ELF-1 (cell line): ENCODE results near the gene CHAD.
A peak's percentile ranks its signal among the peaks of the same experiment; 100 is the strongest.

ENCODE experiments used
- DNase-seq: peaks from one replicate; pipeline ENCODE4 v3.0.0-alpha.2; 2016; ENCODE audit warnings: low read depth, low spot score

The CHAD gene

GRCh38 chr17:50474523-50474922 lies 5.8 kb upstream of the CHAD start:
- DNase-seq, result no peak

DNA sequence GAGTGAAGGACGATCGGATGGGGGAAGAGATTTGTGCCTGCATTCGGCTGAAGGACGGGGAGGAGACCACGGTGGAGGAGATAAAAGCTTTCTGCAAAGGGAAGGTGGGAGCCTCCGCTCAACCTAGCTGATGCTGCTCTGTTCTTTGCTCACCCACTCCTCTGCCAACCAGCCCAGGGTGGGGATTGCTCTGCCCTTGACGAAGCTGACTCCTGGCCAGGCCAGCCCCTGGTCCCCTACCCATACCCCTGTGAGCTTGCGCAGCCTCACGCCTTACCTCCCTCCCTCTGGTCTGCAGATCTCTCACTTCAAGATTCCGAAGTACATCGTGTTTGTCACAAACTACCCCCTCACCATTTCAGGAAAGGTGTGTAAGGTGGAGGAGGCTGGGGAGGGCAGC lies 5.2 kb upstream of the CHAD start:
- DNase-seq, result no peak

DNA sequence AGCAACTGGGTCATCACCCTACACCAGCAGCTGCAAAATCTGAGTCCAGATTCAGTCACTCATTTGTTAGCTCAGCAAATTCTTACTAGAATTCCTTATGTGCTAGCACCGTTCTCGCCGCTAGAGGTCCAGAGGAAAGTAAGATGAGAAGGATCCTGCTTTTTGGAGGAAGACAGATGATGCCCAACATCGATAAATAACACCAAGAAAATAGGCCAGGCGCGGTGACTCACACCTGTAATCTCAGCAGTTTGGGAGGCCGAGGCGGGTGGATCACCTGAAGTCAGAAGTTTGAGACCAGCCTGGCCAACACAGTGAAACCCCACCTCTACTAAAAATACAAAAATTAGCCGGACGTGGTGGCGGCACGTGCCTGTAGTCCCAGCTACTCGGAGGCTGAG lies 4.1 kb upstream of the CHAD start:
- peak; percentile 24 for DNase-seq

DNA sequence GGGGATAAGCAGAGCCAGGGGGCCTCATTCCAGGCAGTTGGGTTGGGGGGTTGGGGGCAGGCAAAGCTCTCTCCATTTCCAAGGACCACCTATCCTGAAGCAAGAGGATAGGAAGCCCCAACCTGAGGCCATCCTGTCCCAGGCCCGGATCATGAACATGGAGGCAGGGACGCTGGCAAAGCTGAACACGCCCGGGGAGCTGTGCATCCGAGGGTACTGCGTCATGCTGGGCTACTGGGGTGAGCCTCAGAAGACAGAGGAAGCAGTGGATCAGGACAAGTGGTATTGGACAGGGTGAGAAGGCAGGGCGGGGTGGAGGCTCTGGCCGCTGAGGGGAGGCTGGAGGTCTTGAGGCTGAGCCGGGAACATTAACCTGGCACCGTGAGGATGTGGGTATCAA lies 3.6 kb upstream of the CHAD start:
- DNase-seq, result no peak

DNA sequence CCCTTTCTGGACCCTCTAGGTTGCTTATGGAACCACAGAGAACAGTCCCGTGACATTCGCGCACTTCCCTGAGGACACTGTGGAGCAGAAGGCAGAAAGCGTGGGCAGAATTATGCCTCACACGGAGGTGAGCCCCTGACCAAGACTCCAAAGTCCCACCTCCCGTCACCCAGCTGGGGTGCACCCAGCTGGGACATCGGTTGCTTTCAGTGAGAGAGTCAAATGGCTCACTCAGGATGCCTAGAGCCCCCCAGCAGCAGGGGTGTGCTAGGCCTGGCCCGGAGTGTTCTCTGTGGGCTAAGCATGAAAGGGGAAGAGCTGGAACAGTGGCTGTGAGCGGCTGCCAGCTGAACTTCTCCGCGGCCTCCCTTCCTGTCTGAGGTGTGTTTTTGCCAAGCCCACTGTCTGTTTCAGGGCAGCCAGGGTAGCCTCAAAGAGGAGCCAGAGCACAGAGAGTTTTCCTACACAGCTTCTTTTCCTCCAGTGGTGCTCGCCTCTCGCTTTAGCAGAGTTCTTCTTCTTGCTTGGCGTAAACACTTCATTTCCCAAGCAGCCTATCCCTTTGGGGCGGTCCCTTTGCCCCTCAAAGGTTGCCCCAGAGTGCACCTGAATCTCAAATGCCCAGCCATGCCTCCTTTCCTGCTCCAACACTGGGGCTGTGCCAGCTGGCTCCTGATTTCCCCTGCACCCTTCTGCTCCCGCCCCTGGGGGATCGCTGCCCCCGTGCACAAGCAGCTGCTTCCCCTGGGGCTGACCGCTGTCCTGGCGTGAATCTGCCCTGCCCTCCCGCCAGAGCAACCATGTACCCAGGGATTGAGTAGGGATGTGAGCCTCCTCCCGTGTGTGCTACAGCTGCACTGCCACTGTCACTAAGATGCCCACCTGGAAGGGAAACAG lies 2.6 kb upstream of the CHAD start:
- DNase-seq, result no peak

DNA sequence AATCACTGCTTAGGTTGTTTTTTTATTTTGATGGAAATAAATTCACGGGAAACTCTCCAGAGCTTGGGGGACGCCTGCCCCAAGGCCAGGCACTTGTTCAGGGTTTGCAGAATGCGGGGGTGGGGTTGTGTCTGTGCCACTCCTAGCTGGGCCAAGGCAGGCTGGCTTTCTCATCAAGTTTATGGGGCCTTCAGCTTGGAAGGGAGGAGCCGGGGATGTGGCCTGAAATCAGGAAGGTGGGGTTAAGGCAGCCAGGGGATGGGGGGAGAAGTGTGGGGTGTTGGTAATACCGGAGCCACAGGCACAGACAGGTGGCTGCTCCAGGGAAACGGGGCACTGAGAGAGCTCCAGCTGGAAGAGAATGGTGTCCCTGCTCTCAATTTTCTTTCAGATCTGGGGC lies 1.7 kb upstream of the CHAD start:
- no peak for DNase-seq

DNA sequence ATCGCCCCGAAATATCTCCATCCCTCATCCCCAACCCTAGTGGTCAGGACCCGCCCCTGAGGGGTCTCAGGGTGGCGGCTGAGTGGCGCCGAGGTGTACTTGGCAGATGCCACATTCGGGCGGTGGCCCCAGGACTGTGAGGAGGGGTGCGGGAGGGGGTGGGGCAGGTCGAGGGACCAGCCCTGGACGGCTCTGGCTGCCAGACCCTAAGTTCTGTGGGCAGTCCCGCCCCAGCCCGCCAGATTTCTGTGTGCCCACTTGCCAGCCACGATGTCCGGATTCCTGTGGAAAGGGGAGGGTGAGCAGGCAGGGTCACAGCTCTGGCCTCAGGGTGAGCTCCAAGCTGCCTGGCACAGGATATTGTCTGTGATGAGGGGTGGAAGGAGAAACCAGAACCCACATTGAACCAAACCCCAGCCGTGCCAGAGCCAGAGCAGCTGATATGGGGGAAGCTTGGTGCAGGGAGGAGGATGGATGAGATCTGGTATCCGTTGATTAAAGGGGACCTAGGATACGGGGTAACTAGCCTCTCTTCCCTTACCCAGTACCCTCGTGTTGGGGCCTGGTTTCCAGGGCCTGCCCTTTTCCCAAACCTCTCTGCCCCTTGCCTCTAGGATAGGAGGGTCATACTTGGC lies 1.1 kb upstream of the CHAD start:
- no peak for DNase-seq

DNA sequence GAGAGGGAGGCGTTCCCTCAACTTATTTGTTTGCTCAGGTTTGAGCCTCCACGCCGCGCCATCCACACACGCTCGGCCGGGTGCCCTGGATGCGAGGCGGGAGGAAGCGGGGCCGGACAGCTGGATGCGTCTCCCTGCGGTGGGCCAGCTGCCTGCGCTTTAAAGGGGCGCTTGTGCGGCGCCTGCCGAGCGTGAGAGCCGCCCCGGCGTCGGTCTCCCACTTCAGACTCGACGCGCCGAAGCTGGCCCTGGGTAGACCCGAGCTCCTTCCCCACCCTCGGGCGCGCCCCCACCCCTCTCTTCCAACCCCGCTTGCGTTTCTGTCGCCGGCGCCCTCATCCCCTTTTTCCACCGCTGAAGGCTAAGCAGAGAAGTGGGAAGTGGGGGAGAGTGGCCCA lies 527 bp upstream of the CHAD start:
- no peak for DNase-seq

DNA sequence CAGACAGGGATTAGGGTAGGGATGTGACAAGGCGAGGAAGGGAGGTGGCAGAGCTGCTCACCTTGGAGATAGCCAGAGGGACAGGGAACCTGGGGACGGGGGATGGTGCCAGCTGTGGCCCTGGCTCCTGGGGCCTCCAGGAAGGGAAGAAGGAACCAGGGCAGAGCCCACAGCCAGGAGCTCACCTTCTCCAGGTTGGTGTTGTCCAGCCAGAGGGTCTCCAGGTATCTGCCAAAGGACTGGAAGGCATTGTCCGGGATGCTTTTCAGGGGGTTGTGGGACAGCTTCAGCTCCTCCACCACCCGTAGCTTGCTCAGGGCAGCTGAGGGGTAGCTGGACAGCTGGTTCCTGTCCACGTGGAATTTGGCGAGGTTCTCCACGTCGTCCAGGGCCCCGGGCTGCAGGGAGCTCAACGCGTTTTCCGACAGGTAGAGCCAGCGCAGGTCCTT lies 801 bp downstream of the CHAD start:
- DNase-seq, result no peak

- DNase-seq, result no peak
These were observed 1.4 kb downstream of the CHAD start for GRCh38 chr17:50467114-50467854.

GRCh38 chr17:50466371-50467113 lies 2.1 kb downstream of the CHAD start:
- no peak for DNase-seq

GRCh38 chr17:50465635-50466034 lies 3.0 kb downstream of the CHAD start:
- DNase-seq, result no peak

DNA sequence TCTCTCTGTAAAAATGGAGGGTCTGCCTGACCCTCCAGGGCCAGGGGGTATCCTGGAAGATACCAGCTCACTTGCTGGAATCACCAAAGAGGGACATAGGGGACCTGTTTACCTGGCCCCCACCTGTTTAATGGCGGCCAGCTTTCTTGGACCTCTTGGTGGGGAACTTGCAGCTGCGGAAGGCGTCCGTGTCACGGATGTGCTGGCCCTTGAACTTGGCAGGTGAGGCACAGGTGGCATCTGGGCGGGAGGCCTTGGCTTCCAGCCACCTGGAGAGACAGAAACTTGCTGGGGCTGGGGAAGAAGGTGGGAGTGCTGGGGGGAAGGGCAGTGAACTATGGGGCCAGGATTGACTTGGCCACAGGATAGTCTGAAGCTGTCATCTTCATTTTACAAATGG lies 3.5 kb downstream of the CHAD start:
- DNase-seq, result no peak

GRCh38 chr17:50464736-50465135 lies 3.9 kb downstream of the CHAD start:
- DNase-seq, result no peak

GRCh38 chr17:50464121-50464520 lies 4.6 kb downstream of the CHAD start:
- no peak for DNase-seq

GRCh38 chr17:50462446-50462845 lies 6.2 kb downstream of the CHAD start:
- no peak for DNase-seq

GRCh38 chr17:50461550-50462132 lies 7.0 kb downstream of the CHAD start:
- no peak for DNase-seq

GRCh38 chr17:50460831-50461526 lies 7.7 kb downstream of the CHAD start:
- DNase-seq, result no peak

- DNase-seq, result no peak
These were observed 8.9 kb downstream of the CHAD start for GRCh38 chr17:50459756-50460155.
